Measurements from ENCODE around the gene SH3PXD2B. TPM values are rescaled to one million over a fixed set of nuclear protein-coding genes. Genes with fewer than 3 reads are reported as not detected.

Gene SH3PXD2B
- total RNA-seq, 3 donors from 2014 or later, result 35.3 to 118 (median 43.9) TPM

GRCh38 chr5:172385010-172385563 is 69.2 kb downstream of the SH3PXD2B start:
- intact Hi-C loops (cut with DNase I; ENCODE audit: low total_unique reads), result no loop called here
- TF ChIP-seq POLR2AphosphoS5 (IDR thresholded peaks at IDR 0.05), result no peak
- TF ChIP-seq CTCF (IDR thresholded peaks at IDR 0.05), result no peak
- TF ChIP-seq POLR2A (IDR thresholded peaks at IDR 0.05), result no peak
- Histone ChIP-seq H3K9me3 (no peaks in the 10 kb centered on the region), H3K4me3 (no peak overlapping the region), H3K36me3 (no peaks in the 10 kb centered on the region), H3K4me1 (peaks cover 0 to 5% of the 10 kb centered on the region in 2 donors), H3K27me3 (no peaks in the 10 kb centered on the region), H3K27ac (peak overlapping the region in 1 of 2 donors; percentile 23)
- DNase-seq (ENCODE audit: low spot score in 2 of 2), result no peak

GRCh38 chr5:172383191-172383802 is 71.0 kb downstream of the SH3PXD2B start:
- peak in 1 of 2 donors; percentile 60 for DNase-seq (ENCODE audit: low spot score in 2 of 2)
- no peak for TF ChIP-seq CTCF (IDR thresholded peaks at IDR 0.05)
- no peak for TF ChIP-seq POLR2A (IDR thresholded peaks at IDR 0.05)
- no peak for TF ChIP-seq POLR2AphosphoS5 (IDR thresholded peaks at IDR 0.05)
- H3K36me3 ChIP-seq, result no peaks in the 10 kb centered on the region

GRCh38 chr5:172380987-172381643 is 73.2 kb downstream of the SH3PXD2B start:
- DNase-seq (ENCODE audit: low spot score in 2 of 2), result peak; percentile 87 to 93
- peak overlapping the region in 1 of 3 donors; percentile 30 for H3K4me3 ChIP-seq
- peak overlapping the region; percentile 80 to 85 for H3K27ac ChIP-seq

More at GRCh38 chr5:172383191-172383802, 71.0 kb downstream of the SH3PXD2B start:
- Histone ChIP-seq H3K27ac (no peak overlapping the region), H3K4me3 (no peak overlapping the region), H3K4me1 (peaks cover 0 to 5% of the 10 kb centered on the region in 2 donors), H3K9me3 (no peaks in the 10 kb centered on the region), H3K27me3 (no peaks in the 10 kb centered on the region)
- intact Hi-C loops (cut with DNase I; ENCODE audit: low total_unique reads), result no loop called here

DNA sequence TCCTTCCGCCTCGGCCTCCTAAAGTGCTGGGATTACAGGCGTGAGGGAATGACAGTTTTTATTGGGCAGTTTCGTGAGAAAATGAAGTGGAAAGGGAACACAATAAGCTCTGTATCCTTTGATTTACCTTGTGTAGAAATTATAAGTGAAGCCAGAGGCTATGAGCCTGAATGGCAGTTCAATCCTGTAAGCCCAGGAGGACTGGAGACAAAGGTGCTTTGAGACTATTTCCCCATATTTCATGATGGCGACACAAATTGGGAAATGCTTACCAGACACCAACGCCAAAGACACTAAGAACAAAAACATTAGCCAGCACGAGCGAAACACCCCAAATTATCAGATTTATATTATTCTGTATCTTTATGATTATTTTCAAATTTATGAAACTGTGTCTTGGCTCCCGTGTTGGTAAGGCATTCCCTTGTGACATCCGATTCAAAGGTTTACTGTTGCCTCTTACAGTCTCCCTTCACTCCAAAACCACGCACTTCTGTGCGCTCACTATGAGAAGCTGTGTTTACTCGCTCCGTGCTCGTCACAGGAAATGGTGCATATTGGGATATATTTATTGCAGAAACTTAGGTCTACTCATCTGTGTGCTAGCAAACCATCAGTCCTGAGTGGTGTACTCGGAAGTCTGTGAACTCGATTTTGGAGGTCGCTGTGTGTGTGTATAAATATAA is 73.9 kb downstream of the SH3PXD2B start:
- intact Hi-C loops (cut with DNase I; ENCODE audit: low total_unique reads), result no loop called here
- peak in 1 of 2 donors; percentile 28 for DNase-seq (ENCODE audit: low spot score in 2 of 2)

More at GRCh38 chr5:172380987-172381643, 73.2 kb downstream of the SH3PXD2B start:
- H3K4me1 ChIP-seq, result peaks cover 0 to 5% of the 10 kb centered on the region in 2 donors
- no peaks in the 10 kb centered on the region for H3K36me3 ChIP-seq
- TF ChIP-seq CTCF (IDR thresholded peaks at IDR 0.05), result no peak
- peak in 1 of 3 donors; percentile 40 for TF ChIP-seq POLR2AphosphoS5 (IDR thresholded peaks at IDR 0.05)
- H3K9me3 ChIP-seq, result no peaks in the 10 kb centered on the region
- intact Hi-C loops (cut with DNase I; ENCODE audit: low total_unique reads), result no loop called here
- H3K27me3 ChIP-seq, result no peaks in the 10 kb centered on the region

More for the DNA sequence above, 73.9 kb downstream of the SH3PXD2B start:
- Histone ChIP-seq H3K9me3 (no peaks in the 10 kb centered on the region), H3K4me3 (peak overlapping the region in 1 of 3 donors; percentile 30), H3K4me1 (peaks cover 0 to 5% of the 10 kb centered on the region in 2 donors), H3K27me3 (no peaks in the 10 kb centered on the region), H3K36me3 (no peaks in the 10 kb centered on the region), H3K27ac (peak overlapping the region; percentile 80 to 85)
- TF ChIP-seq CTCF (IDR thresholded peaks at IDR 0.05) (no peak), POLR2A (IDR thresholded peaks at IDR 0.05) (no peak), POLR2AphosphoS5 (IDR thresholded peaks at IDR 0.05) (no peak)
